ENCODE measurements around the gene DNM3.

Gene DNM3

DNA sequence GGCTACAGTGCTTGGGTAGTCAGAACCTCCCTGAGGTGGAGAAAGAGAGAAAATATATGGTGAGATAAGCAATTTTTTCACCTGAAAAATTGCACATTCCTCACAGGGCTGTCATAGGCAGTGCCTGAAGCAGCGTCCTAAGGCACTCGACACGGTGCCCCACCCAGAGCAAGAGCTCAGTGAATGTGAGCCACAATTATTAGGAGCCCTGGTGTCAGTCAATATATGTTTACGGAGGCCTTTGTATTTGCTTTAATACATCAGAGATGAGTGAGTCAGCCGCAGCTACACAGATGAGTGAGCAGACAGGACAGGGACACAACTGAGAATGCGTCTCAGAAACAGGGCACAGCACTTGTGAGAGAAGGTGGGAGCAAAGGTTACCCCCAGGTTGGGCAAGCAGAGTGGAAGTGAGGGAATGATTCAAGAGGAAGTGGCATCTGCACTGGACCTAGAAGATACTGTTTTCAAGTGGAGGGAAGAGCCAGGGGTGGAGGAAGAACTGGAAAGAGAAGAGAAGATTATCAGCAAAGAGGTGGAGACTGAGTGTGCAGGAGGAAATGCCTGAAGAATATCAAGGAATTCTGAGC is 607.8 kb downstream of the DNM3 start:
- no peak for DNase-seq
- H3K27ac Mint-ChIP-seq = no peak overlapping the region
- no peaks in the 10 kb centered on the region for H3K36me3 Mint-ChIP-seq (ENCODE audit: low read depth)
- TF ChIP-seq, protein P1, sequence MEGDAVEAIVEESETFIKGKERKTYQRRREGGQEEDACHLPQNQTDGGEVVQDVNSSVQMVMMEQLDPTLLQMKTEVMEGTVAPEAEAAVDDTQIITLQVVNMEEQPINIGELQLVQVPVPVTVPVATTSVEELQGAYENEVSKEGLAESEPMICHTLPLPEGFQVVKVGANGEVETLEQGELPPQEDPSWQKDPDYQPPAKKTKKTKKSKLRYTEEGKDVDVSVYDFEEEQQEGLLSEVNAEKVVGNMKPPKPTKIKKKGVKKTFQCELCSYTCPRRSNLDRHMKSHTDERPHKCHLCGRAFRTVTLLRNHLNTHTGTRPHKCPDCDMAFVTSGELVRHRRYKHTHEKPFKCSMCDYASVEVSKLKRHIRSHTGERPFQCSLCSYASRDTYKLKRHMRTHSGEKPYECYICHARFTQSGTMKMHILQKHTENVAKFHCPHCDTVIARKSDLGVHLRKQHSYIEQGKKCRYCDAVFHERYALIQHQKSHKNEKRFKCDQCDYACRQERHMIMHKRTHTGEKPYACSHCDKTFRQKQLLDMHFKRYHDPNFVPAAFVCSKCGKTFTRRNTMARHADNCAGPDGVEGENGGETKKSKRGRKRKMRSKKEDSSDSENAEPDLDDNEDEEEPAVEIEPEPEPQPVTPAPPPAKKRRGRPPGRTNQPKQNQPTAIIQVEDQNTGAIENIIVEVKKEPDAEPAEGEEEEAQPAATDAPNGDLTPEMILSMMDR (IDR thresholded peaks at IDR 0.05) = no peak
- H3K27me3 Mint-ChIP-seq (ENCODE audit: low read depth, poor library complexity) = peaks cover 8% of the 10 kb centered on the region
- no peaks in the 10 kb centered on the region for H3K9me3 Mint-ChIP-seq
- peaks cover 43% of the 10 kb centered on the region for H3K4me1 Mint-ChIP-seq
- H3K4me3 Mint-ChIP-seq = no peak overlapping the region

DNA sequence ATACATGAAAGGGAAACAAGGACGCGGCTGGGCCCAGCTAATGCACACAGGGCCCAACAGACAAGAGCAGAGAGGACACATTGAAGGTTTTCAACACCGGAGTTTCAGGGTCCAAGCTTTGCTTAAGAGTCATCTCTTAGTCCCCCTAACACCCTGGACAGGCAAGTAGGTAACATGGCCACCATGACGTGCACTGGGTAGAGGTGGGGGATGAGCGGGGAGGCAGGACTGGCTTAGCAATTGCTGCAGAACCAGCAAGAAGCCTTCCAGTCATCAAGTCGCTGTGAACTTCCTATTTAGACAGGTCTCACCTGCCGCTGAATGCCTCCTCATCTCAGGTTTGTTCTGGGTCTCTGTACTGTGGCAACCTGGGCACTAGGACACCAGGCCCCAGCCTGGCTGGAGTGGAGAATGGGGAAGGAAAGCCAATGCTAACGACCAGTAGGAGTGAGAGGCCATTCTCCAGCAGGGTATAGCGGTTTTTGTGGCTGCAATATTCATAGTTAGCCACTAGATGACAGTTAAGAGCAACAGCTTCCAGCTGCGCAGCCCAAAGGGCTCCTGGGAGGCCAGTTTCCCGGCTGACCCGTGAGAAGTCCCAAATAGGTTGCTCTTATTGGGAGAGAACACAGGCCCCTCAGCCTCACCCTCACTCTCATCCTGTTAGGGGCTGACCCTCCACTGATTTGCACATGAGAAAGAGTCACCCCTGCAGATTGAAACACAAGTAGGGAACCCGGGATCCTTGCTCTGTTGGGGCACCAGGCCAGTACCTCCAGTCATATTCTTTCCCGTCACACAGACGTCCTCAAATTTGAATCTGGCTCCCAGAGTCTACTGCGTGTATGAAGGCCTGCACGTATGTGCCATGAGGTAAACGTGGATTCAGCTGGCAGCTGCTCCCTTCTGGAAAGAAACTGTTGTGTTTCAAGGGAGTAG is 608.6 kb downstream of the DNM3 start:
- H3K27me3 Mint-ChIP-seq (ENCODE audit: low read depth, poor library complexity) = peaks cover 8% of the 10 kb centered on the region
- peak; percentile 56 for DNase-seq
- no peak overlapping the region for H3K4me3 Mint-ChIP-seq
- H3K27ac Mint-ChIP-seq = no peak overlapping the region
- H3K9me3 Mint-ChIP-seq = no peaks in the 10 kb centered on the region
- H3K36me3 Mint-ChIP-seq (ENCODE audit: low read depth) = no peaks in the 10 kb centered on the region
- TF ChIP-seq, protein P1 (IDR thresholded peaks at IDR 0.05) = peak; percentile 85
- peaks cover 38% of the 10 kb centered on the region for H3K4me1 Mint-ChIP-seq

DNA sequence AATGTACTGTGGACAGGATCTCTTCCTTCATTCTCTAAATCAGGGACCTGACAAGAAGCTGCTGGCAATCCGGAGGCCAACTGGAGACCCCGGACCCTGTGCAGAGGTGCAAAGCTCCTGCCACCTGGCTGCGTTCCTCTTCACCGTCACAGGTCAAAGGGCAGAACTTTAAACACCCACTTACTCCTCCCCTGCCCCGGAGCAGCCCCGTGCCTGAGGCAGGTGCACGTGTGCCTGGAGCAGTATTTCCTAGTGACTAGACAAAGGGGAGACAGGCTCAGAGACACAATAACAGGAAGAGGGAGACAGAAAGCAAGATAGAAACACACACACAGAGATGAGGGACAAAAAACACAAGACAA is 609.2 kb downstream of the DNM3 start:
- TF ChIP-seq, protein P1 (IDR thresholded peaks at IDR 0.05) = no peak
- peak; percentile 18 for DNase-seq
- Mint-ChIP-seq H3K27me3 (ENCODE audit: low read depth, poor library complexity) (peaks cover 5% of the 10 kb centered on the region), H3K9me3 (no peaks in the 10 kb centered on the region), H3K27ac (peak overlapping the region; percentile 27), H3K4me1 (peaks cover 38% of the 10 kb centered on the region), H3K4me3 (peak overlapping the region; percentile 9), H3K36me3 (ENCODE audit: low read depth) (no peaks in the 10 kb centered on the region)

DNA sequence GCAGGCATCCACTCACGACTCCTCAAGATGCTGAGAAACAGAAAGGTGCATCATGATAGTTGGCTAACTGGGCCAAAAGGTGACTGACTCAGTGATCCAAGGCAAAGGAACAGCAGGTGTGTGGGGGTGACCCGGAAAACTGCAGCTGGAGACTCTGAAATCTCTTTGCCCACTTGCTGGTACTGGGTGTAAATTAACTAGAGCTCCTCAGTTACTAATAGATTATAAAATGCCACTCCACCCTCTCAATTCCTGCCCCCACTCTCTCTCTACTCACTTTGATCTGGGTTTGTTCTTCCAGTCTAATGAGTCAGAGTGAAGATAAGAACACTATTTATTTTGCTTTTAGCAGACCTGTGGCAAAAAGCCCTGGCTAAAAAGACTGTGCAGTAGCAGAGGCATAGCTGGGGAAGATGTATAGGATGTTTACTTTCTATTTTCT is 609.7 kb downstream of the DNM3 start:
- Mint-ChIP-seq H3K36me3 (ENCODE audit: low read depth) (no peaks in the 10 kb centered on the region), H3K9me3 (no peaks in the 10 kb centered on the region), H3K27me3 (ENCODE audit: low read depth, poor library complexity) (peaks cover 4% of the 10 kb centered on the region), H3K4me3 (no peak overlapping the region), H3K4me1 (peaks cover 38% of the 10 kb centered on the region), H3K27ac (no peak overlapping the region)
- DNase-seq = no peak
- TF ChIP-seq, protein P1 (IDR thresholded peaks at IDR 0.05) = no peak

DNA sequence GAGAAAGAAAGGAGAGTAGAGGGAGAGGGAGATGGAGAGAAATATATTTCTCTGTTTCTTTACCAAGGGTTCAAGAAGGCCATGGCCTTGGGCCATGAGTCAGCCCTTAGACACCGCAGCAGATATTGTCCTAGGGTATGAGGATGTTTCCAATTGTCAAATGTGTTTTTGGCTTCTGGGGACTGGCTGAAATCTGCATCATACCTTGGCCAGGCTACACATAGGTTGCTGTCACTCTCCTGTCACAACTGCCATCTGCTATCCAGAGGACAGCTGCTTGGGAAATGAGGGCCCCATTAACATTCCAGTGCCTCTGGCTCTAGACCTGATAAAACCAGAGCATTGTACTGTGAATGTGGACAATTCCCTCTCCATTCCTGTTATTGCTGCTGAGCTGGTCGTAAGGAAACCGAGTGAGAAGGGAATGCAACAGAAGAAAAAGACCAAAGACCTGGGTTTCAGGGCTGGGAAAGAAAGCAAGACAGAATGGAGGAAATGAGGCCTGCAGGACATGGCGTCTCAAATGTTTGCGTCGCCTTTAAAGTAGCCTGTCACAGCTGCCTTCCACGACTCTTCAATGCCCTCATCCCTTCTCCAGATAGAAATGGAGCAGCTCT is 611.3 kb downstream of the DNM3 start:
- no peak for DNase-seq
- no peaks in the 10 kb centered on the region for H3K9me3 Mint-ChIP-seq
- peaks cover 38% of the 10 kb centered on the region for H3K4me1 Mint-ChIP-seq
- TF ChIP-seq, protein P1 (IDR thresholded peaks at IDR 0.05) = no peak
- H3K36me3 Mint-ChIP-seq (ENCODE audit: low read depth) = no peaks in the 10 kb centered on the region
- peaks cover 4% of the 10 kb centered on the region for H3K27me3 Mint-ChIP-seq (ENCODE audit: low read depth, poor library complexity)
- H3K27ac Mint-ChIP-seq = no peak overlapping the region
- no peak overlapping the region for H3K4me3 Mint-ChIP-seq
